Heart right ventricle (tissue), 16 donors: ENCODE results near the gene KLHDC8A. TPM values are rescaled to one million over a fixed set of nuclear protein-coding genes. Genes with fewer than 3 reads are reported as not detected.
A peak's percentile ranks its signal among the peaks of the same experiment; 100 is the strongest.

Experiments
- ATAC-seq, 8 donors: fragments of 200-7000 bp; cut with Tn5 transposase; one replicate each; pipeline ENCODE4 v1.9.1; 2020; ENCODE audit warnings: mild to moderate bottlenecking in 8 of 8, moderate library complexity in 8 of 8, moderate number of reproducible peaks in 1 of 8
- DNase-seq, 2 donors: peaks; one replicate each; pipeline ENCODE4 v3.0.0-alpha.2; 2020
- H3K27ac ChIP-seq, 10 donors: fragments of 200-600 bp; sonication (generic) in 2 of 10; one replicate each; pipeline versions ENCODE4 v1.5.0 to v1.8.0; 2020 to 2022; ENCODE audit warnings: mild to moderate bottlenecking in 3 of 10
- H3K27me3 ChIP-seq, 7 donors: fragments of 200-600 bp; one replicate each; pipeline ENCODE4 v1.8.0; 2021 to 2022; ENCODE audit warnings: mild to moderate bottlenecking in 2 of 7
- H3K36me3 ChIP-seq, 9 donors: fragments of 200-600 bp; sonication (generic) in 1 of 9; one replicate each; pipeline versions ENCODE4 v1.5.0 to v1.8.0; 2020 to 2022; ENCODE audit warnings: mild to moderate bottlenecking in 2 of 9
- H3K4me1 ChIP-seq, 9 donors: fragments of 200-600 bp; sonication (generic) in 1 of 9; one replicate each; pipeline versions ENCODE4 v1.5.0 to v1.8.0; 2020 to 2022; ENCODE audit warnings: mild to moderate bottlenecking in 4 of 9
- H3K4me3 ChIP-seq, 10 donors: fragments of 200-600 bp; sonication (generic) in 2 of 10; one replicate each; pipeline versions ENCODE4 v1.5.0 to v1.8.0; 2020 to 2022; ENCODE audit warnings: mild to moderate bottlenecking in 7 of 10, moderate library complexity in 2 of 10
- H3K9me3 ChIP-seq, 11 donors: fragments of 200-600 bp in 10 of 11; sonication (generic) in 2 of 11; one replicate each; pipeline versions ENCODE4 v1.5.0 to v1.8.0; 2013 to 2022; ENCODE audit warnings: mild to moderate bottlenecking in 2 of 11, control low read depth in 1 of 11, moderate library complexity in 1 of 11
- WGBS, 2 donors: extraction: QIAGEN DNeasy Blood & Tissue Kit; methylation state at CpG; one replicate each; pipeline ENCODE4 v1.1.7; 2013; ENCODE audit warnings: inconsistent platforms in 1 of 2; 5-methylcytosine and 5-hydroxymethylcytosine counted together
- intact Hi-C, 10 donors: fragments of 100-400 bp; cut with DNase I; formaldehyde crosslinking; loops; one replicate each; pipeline versions ENCODE4 v1.11.1 to v1.14.2; 2022
- polyA plus RNA-seq, 2 donors: library from polyadenylated mRNA; stranded (reverse); fragments of 200-250 nt; gene quantifications; one replicate each; pipeline ENCODE4 v1.2.3, GENCODE V29; 2013
- total RNA-seq, 10 donors: library from RNA; stranded (reverse); fragmentation: NEBNext Ultra II Directional in 3 of 10; extraction: Animal tissue kit (Norgen Biotek cat#: 25700) in 3 of 10; gene quantifications; one replicate each; pipeline versions ENCODE4 v1.2.1 to v1.2.4, GENCODE V29; 2021 to 2023
- TF ChIP-seq, protein P1 (sequence below), 9 donors: fragments of 200-600 bp; sonication (generic) in 2 of 9; IDR thresholded peaks; one replicate each; pipeline versions ENCODE4 v1.5.0 to v1.8.0; 2021 to 2022; ENCODE audit warnings: antibody characterized with exemption in 9 of 9, mild to moderate bottlenecking in 5 of 9, moderate library complexity in 1 of 9
- donor health status: Arrhythmogenic right ventricular cardiomyopathy.
- donor health status: ischemic (EF 13 %, LVEDD 7.1; RV severe dilation, severe dysfunction).
- donor health status: healthy with polysubstance abuse.
- donor health status: DM: no; HTN: yes; CAD: no.
- donor health status: DM: no; HTN: no; CAD: no.
- donor health status: ischemic (EF 25% LVEDD 6.9; RV normal size, moderate dysfunction).
- donor health status: ischemic (EF 25% LVEDD 5.7; RV mildly dilated, moderate dysfunction).
- donor health status: healthy.
- donor health status: DM: yes; HTN: yes; CAD: no.
- donor health status: Ischemic cardiomyopathy.
- donor health status: ischemic (EF 35%, LVEDD 5.7; RV mildly dilated, moderate dysfunction).
- donor health status: nonischemic (EF 11% LVEDD 7.7; RV severe dilation, severe dysfunction).
- donor health status: DM: yes; HTN: yes; CAD: no.
- donor health status: PGD.
- donor health status: ischemic (EF 29% LVEDD 5.4; RV normal size, mild dysfunction).
- donor health status: nonischemic (EF 23%, LVEDD 6.1; RV moderate dilation, normal function).

The KLHDC8A gene
- total and polyA plus RNA-seq, 12 donors: 0.15 to 0.16 TPM; not detected in 10

DNA sequence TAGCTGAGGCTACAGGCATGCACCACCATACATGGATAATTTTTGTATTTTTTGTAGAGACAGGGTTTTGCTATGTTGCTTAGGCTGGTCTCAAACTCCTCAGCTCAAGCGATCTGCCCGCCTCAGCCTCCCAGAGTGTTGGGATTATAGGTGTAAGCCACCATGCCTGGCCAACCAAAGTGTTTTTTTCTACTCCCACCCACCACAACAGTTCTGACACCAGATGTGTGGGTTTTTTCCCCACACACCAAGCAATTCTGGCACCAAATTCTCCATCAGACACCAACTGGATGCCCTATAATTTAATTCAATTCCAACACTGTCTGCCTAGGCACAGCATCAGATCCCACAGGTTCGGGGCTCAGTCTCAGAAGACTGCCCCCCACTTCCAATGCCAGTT, 20.6 kb upstream of the KLHDC8A start:
- Histone ChIP-seq H3K9me3 (no peaks in the 10 kb centered on the region), H3K27ac (no peak overlapping the region), H3K4me1 (peaks cover 0 to 18% (median 2%) of the 10 kb centered on the region in 9 donors), H3K27me3 (peaks cover 0 to 67% (median 23%) of the 10 kb centered on the region in 7 donors), H3K4me3 (no peak overlapping the region), H3K36me3 (no peaks in the 10 kb centered on the region)
- DNase-seq: no peak
- intact Hi-C loops: no loop called here
- TF ChIP-seq, protein P1, sequence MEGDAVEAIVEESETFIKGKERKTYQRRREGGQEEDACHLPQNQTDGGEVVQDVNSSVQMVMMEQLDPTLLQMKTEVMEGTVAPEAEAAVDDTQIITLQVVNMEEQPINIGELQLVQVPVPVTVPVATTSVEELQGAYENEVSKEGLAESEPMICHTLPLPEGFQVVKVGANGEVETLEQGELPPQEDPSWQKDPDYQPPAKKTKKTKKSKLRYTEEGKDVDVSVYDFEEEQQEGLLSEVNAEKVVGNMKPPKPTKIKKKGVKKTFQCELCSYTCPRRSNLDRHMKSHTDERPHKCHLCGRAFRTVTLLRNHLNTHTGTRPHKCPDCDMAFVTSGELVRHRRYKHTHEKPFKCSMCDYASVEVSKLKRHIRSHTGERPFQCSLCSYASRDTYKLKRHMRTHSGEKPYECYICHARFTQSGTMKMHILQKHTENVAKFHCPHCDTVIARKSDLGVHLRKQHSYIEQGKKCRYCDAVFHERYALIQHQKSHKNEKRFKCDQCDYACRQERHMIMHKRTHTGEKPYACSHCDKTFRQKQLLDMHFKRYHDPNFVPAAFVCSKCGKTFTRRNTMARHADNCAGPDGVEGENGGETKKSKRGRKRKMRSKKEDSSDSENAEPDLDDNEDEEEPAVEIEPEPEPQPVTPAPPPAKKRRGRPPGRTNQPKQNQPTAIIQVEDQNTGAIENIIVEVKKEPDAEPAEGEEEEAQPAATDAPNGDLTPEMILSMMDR (IDR thresholded peaks at IDR 0.05): no peak
- 94 to 95% methylated on average over 3 of the region's 3 CpGs for WGBS, 2 donors
- no peak for ATAC-seq

DNA sequence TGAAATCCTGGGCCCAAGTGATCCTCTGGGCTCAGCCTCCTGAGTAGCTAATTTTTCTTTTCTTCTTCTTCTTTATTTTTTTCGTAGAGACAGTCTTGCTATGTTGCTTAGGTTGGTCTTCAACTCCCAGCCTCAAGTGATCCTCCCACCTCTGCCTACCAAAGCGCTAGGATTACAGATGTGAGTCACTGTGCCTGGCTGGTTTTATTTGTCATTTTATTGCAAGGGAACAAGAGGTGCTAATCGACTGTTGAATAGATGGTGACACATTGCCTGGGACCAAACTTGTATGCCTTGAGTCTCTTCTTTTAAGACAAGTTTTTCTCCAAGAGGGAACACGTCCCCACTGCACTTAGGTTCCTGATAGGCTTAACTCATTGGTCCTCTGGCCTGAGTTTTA, 20.0 kb upstream of the KLHDC8A start:
- Histone ChIP-seq H3K4me1 (peaks cover 0 to 18% (median 4%) of the 10 kb centered on the region in 9 donors), H3K4me3 (no peak overlapping the region), H3K9me3 (no peaks in the 10 kb centered on the region), H3K27me3 (peaks cover 0 to 68% (median 23%) of the 10 kb centered on the region in 7 donors), H3K36me3 (no peaks in the 10 kb centered on the region), H3K27ac (no peak overlapping the region)
- intact Hi-C loops: no loop called here
- 77 to 83% methylated on average over 4 of the region's 4 CpGs for WGBS, 2 donors
- ATAC-seq (no peak), DNase-seq (no peak)
- TF ChIP-seq, protein P1 (IDR thresholded peaks at IDR 0.05): no peak

DNA sequence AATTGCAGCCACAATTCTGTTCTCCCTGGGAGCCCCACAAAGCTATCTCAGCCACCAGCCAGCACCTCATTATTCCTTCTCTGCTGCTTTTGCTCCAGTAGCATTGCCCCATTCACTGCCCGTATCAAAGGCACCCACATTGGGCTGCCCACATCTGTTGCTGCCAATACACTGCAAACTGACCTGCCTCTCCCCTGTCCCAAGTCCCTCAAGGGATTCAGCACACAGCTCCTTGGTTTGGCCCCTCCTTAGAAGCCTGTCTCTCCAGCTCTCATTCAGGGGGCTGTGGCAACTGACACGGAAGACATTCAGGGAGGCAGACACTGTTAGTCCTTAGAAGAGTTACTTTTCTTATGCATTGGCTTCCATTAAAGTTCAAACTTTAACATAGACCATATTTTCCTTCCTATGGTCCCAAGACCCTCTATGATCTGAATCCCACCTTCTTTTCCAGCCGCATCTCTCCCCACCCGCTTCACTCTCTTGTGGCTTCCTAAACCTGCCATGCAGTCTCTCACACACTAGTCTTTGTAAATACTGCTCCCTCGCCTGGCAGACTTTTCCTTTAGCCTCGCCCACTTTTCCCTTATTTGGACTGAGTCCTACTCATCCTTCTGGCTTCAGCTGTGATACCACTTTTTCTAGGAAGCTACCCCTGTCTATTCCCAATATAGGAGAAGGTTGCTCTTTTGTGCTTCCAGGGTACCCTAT, 19.3 kb upstream of the KLHDC8A start:
- DNase-seq (no peak), ATAC-seq (peak in 4 of 8 donors; percentile 41 to 67 (median 49))
- H3K27me3 ChIP-seq: peaks cover 0 to 68% (median 24%) of the 10 kb centered on the region in 7 donors
- no peak overlapping the region for H3K4me3 ChIP-seq
- TF ChIP-seq, protein P1 (IDR thresholded peaks at IDR 0.05): peak in 2 of 9 donors; percentile 10 to 13
- WGBS, 2 donors: 33 to 38% methylated on average over 6 of the region's 6 CpGs
- H3K4me1 ChIP-seq: peaks cover 0 to 18% (median 4%) of the 10 kb centered on the region in 9 donors
- no peaks in the 10 kb centered on the region for H3K9me3 ChIP-seq
- no peak overlapping the region for H3K27ac ChIP-seq
- intact Hi-C loops: no loop called here
- H3K36me3 ChIP-seq: no peaks in the 10 kb centered on the region

DNA sequence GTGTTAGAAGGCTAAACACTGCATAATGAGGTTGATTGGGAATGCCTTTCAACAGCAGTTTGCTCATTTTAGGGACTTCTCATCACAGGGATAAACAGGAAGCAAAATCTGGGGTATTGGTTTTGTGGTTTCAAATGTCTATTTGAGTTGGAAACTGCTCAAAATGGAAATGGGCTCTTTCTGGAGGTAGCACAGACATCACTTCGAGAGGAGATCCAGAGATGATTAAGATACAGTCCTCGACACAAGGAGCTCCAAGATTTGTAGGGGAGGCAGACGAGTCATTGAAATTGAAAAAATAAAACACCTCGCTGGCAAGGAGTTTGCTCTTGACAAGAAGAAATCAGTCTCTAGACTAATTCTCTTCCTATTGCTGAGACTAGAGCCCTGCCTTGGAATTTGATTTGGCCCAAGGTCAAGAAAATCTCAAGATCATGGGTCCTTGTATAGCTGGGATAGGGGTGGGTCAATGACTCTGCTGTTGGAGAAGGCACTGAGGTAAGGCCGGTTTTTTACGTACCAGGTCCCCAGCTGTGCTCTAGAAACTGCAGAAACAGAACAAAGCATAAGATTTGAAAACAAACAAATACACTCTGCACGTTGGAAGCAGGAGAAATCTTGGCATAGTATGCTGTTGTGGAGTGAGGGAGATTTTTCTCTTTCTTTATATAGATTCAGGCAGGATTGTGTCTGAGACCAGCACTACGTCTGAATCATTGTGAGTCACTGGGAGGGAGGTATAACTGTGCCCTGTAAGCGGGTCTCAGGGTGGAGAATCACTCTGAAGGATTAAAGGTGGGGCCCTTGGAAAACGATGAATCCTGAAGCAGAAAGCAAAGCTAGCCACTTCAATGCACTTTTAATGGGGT, 17.7 kb upstream of the KLHDC8A start:
- TF ChIP-seq, protein P1 (IDR thresholded peaks at IDR 0.05): no peak
- 61 to 80% methylated on average over 10 of the region's 10 CpGs for WGBS, 2 donors
- no peak overlapping the region for H3K27ac ChIP-seq
- no peak overlapping the region for H3K4me3 ChIP-seq
- peaks cover 0 to 18% (median 4%) of the 10 kb centered on the region in 9 donors for H3K4me1 ChIP-seq
- no peaks in the 10 kb centered on the region for H3K9me3 ChIP-seq
- DNase-seq (no peak), ATAC-seq (no peak)
- peaks cover 0 to 56% (median 24%) of the 10 kb centered on the region in 7 donors for H3K27me3 ChIP-seq
- intact Hi-C loops: no loop called here
- no peaks in the 10 kb centered on the region for H3K36me3 ChIP-seq
